DOHH2 (cell line): ENCODE measurements around the gene RPS6KA2.

Experiments used
- H3F3A ChIP-seq: fragments of 200-600 bp; sonication (generic), shearing (Covaris generic); 2 replicates; pipeline ENCODE4 v1.6.0; 2016; ENCODE audit warnings: antibody characterized with exemption, mild to moderate bottlenecking; ENCODE audit not compliant: control insufficient read depth, insufficient read depth
- H3K27ac ChIP-seq: fragments of 200-600 bp; sonication (generic); 2 replicates; pipeline ENCODE4 v1.5.1; 2014; ENCODE audit warnings: low read depth, mild to moderate bottlenecking, low read length, moderate library complexity
- H3K27me3 ChIP-seq: fragments of 200-600 bp; sonication (generic); 2 replicates; pipeline ENCODE4 v1.6.1; 2014; ENCODE audit warnings: mild to moderate bottlenecking, low read length, mixed read lengths; ENCODE audit not compliant: control insufficient read depth
- H3K36me3 ChIP-seq: fragments of 200-600 bp; sonication (generic); 2 replicates; pipeline ENCODE4 v1.6.1; 2014; ENCODE audit warnings: mild to moderate bottlenecking, low read length, moderate library complexity, mixed read lengths; ENCODE audit not compliant: control insufficient read depth
- H3K4me1 ChIP-seq: fragments of 200-600 bp; sonication (generic); 2 replicates; pipeline ENCODE4 v1.6.1; 2014; ENCODE audit warnings: mild to moderate bottlenecking, low read length, mixed read lengths; ENCODE audit not compliant: control insufficient read depth
- H3K4me2 ChIP-seq: fragments of 200-600 bp; sonication (generic); 2 replicates; pipeline ENCODE4 v1.6.0; 2014; ENCODE audit warnings: mild to moderate bottlenecking, low read length, moderate library complexity
- H3K4me3 ChIP-seq: fragments of 200-600 bp; sonication (generic); 2 replicates; pipeline ENCODE4 v1.5.1; 2014; ENCODE audit warnings: mild to moderate bottlenecking, low read length, mixed read lengths
- H3K79me2 ChIP-seq: fragments of 200-600 bp; sonication (generic); 2 replicates; pipeline ENCODE4 v1.6.1; 2014; ENCODE audit warnings: mild to moderate bottlenecking, low read length, mixed read lengths; ENCODE audit not compliant: control insufficient read depth
- H3K9me2 ChIP-seq: fragments of 200-600 bp; sonication (generic); replicated peaks from 2 replicates; pipeline ENCODE4 v1.6.1; 2014; ENCODE audit warnings: mild to moderate bottlenecking, low read length, mixed read lengths; ENCODE audit not compliant: control insufficient read depth
- H3K9me3 ChIP-seq: fragments of 200-600 bp; sonication (generic); 2 replicates; pipeline ENCODE4 v1.6.1; 2014; ENCODE audit warnings: antibody characterized with exemption, low read length, mixed read lengths; ENCODE audit not compliant: control insufficient read depth, insufficient read depth
- H4K20me1 ChIP-seq: fragments of 200-600 bp; sonication (generic); 2 replicates; pipeline ENCODE4 v1.6.0; 2014; ENCODE audit warnings: low read depth, mild to moderate bottlenecking, antibody characterized with exemption, low read length, moderate library complexity; ENCODE audit not compliant: control insufficient read depth, insufficient read depth
- EZH2phosphoT487 ChIP-seq: fragments of 200-600 bp; sonication (generic); IDR thresholded peaks from 2 replicates; pipeline ENCODE4 v1.6.1; 2017; ENCODE audit warnings: borderline replicate concordance, mild to moderate bottlenecking, antibody characterized with exemption, low read length, moderate library complexity, mixed read lengths
- TF ChIP-seq, protein P1 (sequence below): fragments of 200-600 bp; sonication (generic); IDR thresholded peaks from one replicate; pipeline ENCODE4 v1.5.1; 2014; ENCODE audit warnings: antibody characterized with exemption, mild to moderate bottlenecking, low read depth, low read length; ENCODE audit not compliant: poor library complexity, severe bottlenecking

RPS6KA2 gene

DNA sequence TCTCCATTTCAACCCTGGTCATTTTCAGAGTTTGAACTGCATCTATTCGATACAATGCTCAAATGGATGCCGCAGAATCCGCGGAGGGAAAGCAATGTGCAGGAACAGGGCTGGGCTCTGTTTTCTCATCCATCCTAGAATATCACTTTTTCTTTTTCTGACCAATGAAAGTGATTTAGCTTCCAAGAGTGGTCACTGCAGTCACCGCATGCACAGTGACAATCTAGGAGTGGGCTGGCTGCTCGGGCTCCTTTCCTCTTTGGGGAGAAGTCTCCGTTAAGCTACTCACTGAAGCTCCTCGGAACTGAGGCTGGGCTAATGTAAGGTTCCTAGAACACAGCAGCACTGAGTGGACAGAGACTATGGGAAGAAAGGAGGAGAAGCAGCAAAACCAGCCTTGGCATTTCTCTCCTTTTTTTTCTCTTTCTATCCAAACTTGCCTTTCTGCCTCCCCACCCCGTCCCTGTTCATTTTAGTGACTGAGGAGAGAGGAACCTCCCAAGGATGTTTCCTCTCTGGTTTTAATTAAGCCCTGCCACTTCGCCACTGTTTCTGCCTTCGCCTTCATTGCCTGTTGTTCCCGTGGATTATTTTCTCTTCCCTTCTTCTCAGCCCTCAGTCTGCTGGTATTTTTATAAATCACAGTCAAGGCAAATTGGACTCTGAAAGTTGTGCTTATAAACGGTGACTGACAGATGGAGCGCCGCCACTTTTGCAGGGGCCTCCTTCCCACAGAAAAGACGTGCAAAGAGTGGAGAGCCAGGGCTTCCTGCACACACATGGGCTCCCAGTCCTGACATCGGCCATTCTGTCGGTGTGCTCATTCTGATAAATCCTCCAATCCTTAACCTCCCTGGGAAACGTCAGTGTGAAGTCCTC, 81.7 kb downstream of the RPS6KA2 start:
- H3K4me2 ChIP-seq = no peak overlapping the region
- H3K9me3 ChIP-seq = no peaks in the 10 kb centered on the region
- peaks cover 6% of the 10 kb centered on the region; the same call in 1 of the 2 replicates for H3K4me1 ChIP-seq
- no peak overlapping the region for H3K27ac ChIP-seq
- peaks cover 7% of the 10 kb centered on the region; the same call in 1 of the 2 replicates for H3K27me3 ChIP-seq
- no peaks in the 10 kb centered on the region for H3K79me2 ChIP-seq
- H4K20me1 ChIP-seq = no peaks in the 10 kb centered on the region
- H3K9me2 ChIP-seq = no peaks in the 10 kb centered on the region
- no peaks in the 10 kb centered on the region for H3F3A ChIP-seq
- no peaks in the 10 kb centered on the region for H3K36me3 ChIP-seq
- TF ChIP-seq, protein P1, sequence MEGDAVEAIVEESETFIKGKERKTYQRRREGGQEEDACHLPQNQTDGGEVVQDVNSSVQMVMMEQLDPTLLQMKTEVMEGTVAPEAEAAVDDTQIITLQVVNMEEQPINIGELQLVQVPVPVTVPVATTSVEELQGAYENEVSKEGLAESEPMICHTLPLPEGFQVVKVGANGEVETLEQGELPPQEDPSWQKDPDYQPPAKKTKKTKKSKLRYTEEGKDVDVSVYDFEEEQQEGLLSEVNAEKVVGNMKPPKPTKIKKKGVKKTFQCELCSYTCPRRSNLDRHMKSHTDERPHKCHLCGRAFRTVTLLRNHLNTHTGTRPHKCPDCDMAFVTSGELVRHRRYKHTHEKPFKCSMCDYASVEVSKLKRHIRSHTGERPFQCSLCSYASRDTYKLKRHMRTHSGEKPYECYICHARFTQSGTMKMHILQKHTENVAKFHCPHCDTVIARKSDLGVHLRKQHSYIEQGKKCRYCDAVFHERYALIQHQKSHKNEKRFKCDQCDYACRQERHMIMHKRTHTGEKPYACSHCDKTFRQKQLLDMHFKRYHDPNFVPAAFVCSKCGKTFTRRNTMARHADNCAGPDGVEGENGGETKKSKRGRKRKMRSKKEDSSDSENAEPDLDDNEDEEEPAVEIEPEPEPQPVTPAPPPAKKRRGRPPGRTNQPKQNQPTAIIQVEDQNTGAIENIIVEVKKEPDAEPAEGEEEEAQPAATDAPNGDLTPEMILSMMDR = no peak
- TF ChIP-seq EZH2phosphoT487 = no peak
- no peak overlapping the region for H3K4me3 ChIP-seq

DNA sequence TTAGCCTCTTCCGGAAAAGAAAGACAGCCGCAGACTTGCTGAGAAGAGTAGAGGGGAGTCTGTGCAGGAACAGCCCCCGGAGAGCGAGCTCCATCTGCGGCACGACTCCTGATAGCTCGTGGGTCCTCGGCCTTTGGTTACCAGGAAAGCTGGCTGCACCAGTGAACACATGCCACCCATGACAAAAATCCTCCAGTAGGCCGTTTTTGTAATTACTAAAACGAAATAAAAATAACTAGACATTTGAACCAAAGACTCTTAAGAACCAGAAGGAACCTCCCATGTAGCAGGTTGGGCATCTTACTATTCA, 82.8 kb downstream of the RPS6KA2 start:
- H3K27ac ChIP-seq = no peak overlapping the region
- peaks cover 5% of the 10 kb centered on the region; the same call in 1 of the 2 replicates for H3K27me3 ChIP-seq
- peaks cover 9% of the 10 kb centered on the region for H3K4me1 ChIP-seq
- H4K20me1 ChIP-seq = no peaks in the 10 kb centered on the region
- no peak overlapping the region for H3K4me3 ChIP-seq
- no peak overlapping the region for H3K4me2 ChIP-seq
- TF ChIP-seq, protein P1 = no peak
- H3K9me2 ChIP-seq = no peaks in the 10 kb centered on the region
- H3K36me3 ChIP-seq = no peaks in the 10 kb centered on the region
- H3F3A ChIP-seq = no peaks in the 10 kb centered on the region
- no peaks in the 10 kb centered on the region for H3K9me3 ChIP-seq
- H3K79me2 ChIP-seq = no peaks in the 10 kb centered on the region

DNA sequence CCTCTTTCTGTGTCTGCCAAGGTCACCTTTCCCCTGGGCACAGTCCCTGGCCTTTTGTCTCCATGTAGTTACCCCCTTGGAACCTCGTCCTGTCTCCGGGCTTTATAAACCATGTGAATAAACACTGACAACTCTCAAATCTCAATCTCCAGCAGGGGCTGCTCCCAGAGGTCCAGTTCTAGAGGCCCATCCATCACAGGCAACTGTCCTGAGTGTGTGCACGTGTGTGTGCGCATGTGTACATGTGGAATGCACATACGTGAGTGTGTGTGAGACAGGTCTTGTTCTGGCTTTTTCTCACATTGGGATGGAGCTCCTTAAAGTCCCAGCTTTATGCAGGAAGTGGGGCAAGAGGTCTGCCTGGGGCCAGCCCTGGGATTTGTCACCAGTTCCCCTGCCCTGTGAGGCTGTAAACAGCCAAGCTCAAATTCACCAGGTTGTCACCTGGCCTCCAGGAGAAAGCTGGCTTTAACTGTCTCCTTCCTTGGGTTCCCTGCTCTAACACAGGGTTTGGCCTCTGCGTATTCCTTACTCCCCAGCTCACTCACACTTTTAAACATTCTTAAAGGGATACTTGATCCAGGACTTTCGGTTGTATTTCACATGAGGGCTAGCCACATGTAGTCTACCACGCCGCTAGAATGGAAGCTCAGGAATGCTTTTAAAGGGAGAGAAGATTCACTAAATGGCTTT, 83.3 kb downstream of the RPS6KA2 start:
- H3K27me3 ChIP-seq = no peaks in the 10 kb centered on the region; the same call in 1 of the 2 replicates
- H3K9me2 ChIP-seq = no peaks in the 10 kb centered on the region
- no peaks in the 10 kb centered on the region for H3K9me3 ChIP-seq
- H3K4me2 ChIP-seq = no peak overlapping the region
- H3K4me1 ChIP-seq = peaks cover 9% of the 10 kb centered on the region
- H3K4me3 ChIP-seq = no peak overlapping the region
- TF ChIP-seq, protein P1 = no peak
- TF ChIP-seq EZH2phosphoT487 = no peak
- H3K27ac ChIP-seq = no peak overlapping the region
- H4K20me1 ChIP-seq = no peaks in the 10 kb centered on the region
- H3K79me2 ChIP-seq = no peaks in the 10 kb centered on the region
- H3F3A ChIP-seq = no peaks in the 10 kb centered on the region
- no peaks in the 10 kb centered on the region for H3K36me3 ChIP-seq
